Mesenchymal stem cell (in vitro differentiated cells and primary cell): ENCODE measurements around the gene RBM4.
A peak's percentile ranks its signal among the peaks of the same experiment; 100 is the strongest.

Source experiments
- DNase-seq: peaks from one replicate; pipeline ENCODE4 v3.0.0-alpha.2; 2013
- H2AFZ ChIP-seq: one replicate; pipeline ENCODE4 v1.6.1; 2013; ENCODE audit warnings: low read depth, mild to moderate bottlenecking, control low read depth, inconsistent platforms, low read length, moderate library complexity
- H2AK5ac ChIP-seq: 2 replicates; pipeline ENCODE4 v1.6.1; 2013; ENCODE audit warnings: low read length, moderate library complexity, mild to moderate bottlenecking, inconsistent platforms; ENCODE audit not compliant: severe bottlenecking
- H2BK120ac ChIP-seq: one replicate; pipeline ENCODE4 v1.6.1; 2013; ENCODE audit warnings: low read depth, mild to moderate bottlenecking, inconsistent platforms, low read length, moderate library complexity
- H2BK12ac ChIP-seq, 2 experiments: one replicate each; pipeline ENCODE4 v1.6.1; 2013; ENCODE audit warnings: inconsistent platforms in 2 of 2, low read length in 2 of 2, mild to moderate bottlenecking in 2 of 2, moderate library complexity in 2 of 2, control low read depth in 1 of 2
- H2BK15ac ChIP-seq: one replicate; pipeline ENCODE4 v1.6.1; 2013; ENCODE audit warnings: mild to moderate bottlenecking, low read depth, inconsistent platforms; ENCODE audit not compliant: poor library complexity, severe bottlenecking
- H2BK5ac ChIP-seq: 2 replicates; pipeline ENCODE4 v1.6.1; 2013; ENCODE audit warnings: low read depth, mild to moderate bottlenecking, low read length, control low read depth, inconsistent platforms; ENCODE audit not compliant: poor library complexity, severe bottlenecking
- H3K14ac ChIP-seq, 2 experiments: one replicate each; pipeline ENCODE4 v1.6.1; 2013; ENCODE audit warnings: inconsistent platforms in 2 of 2, low read length in 2 of 2, control low read depth in 1 of 2, mild to moderate bottlenecking in 1 of 2, moderate library complexity in 1 of 2
- H3K18ac ChIP-seq, 2 experiments: one replicate each; pipeline ENCODE4 v1.6.1; 2013; ENCODE audit warnings: inconsistent platforms in 2 of 2, low read length in 2 of 2, control low read depth in 1 of 2, low read depth in 1 of 2, mild to moderate bottlenecking in 1 of 2
- H3K23ac ChIP-seq, 2 experiments: one replicate each; pipeline ENCODE4 v1.6.1; 2013; ENCODE audit warnings: inconsistent platforms in 2 of 2, low read length in 2 of 2, mild to moderate bottlenecking in 2 of 2, moderate library complexity in 2 of 2, control low read depth in 1 of 2
- H3K27ac ChIP-seq: 2 replicates; pipeline ENCODE4 v1.5.1; 2013; ENCODE audit warnings: mild to moderate bottlenecking, moderate library complexity, low read length, control low read depth, inconsistent platforms; ENCODE audit not compliant: poor library complexity, severe bottlenecking
- H3K27me3 ChIP-seq, 2 experiments: 2 replicates each; pipeline versions ENCODE4 v1.6.1 to v1.7.0; 2013; ENCODE audit warnings: low read length in 2 of 2, mild to moderate bottlenecking in 2 of 2, moderate library complexity in 2 of 2, control low read depth in 1 of 2, inconsistent platforms in 1 of 2; ENCODE audit not compliant: control insufficient read depth in 1 of 2, insufficient read depth in 1 of 2
- H3K36me3 ChIP-seq, 2 experiments: 2 replicates each; pipeline versions ENCODE4 v1.6.1 to v1.7.0; 2013; ENCODE audit warnings: low read length in 2 of 2, control low read depth in 1 of 2, inconsistent platforms in 1 of 2, low read depth in 1 of 2, mild to moderate bottlenecking in 1 of 2; ENCODE audit not compliant: insufficient read depth in 2 of 2, control insufficient read depth in 1 of 2
- H3K4ac ChIP-seq, 2 experiments: one replicate each; pipeline ENCODE4 v1.6.1; 2013; ENCODE audit warnings: inconsistent platforms in 2 of 2, low read length in 2 of 2, mild to moderate bottlenecking in 2 of 2, moderate library complexity in 2 of 2, control low read depth in 1 of 2, low read depth in 1 of 2
- H3K4me1 ChIP-seq: 2 replicates; pipeline ENCODE4 v1.6.1; 2013; ENCODE audit warnings: low read depth, low read length, control low read depth; ENCODE audit not compliant: control insufficient read depth, insufficient read depth
- H3K4me2 ChIP-seq: 2 replicates; pipeline ENCODE4 v1.6.1; 2013; ENCODE audit warnings: low read length, mild to moderate bottlenecking, inconsistent platforms; ENCODE audit not compliant: poor library complexity, severe bottlenecking
- H3K4me3 ChIP-seq, 2 experiments: 2 replicates each; pipeline versions ENCODE4 v1.5.1 to v1.7.0; 2013; ENCODE audit warnings: low read length in 2 of 2, mild to moderate bottlenecking in 2 of 2, control low read depth in 1 of 2, low read depth in 1 of 2; ENCODE audit not compliant: insufficient read depth in 1 of 2
- H3K79me1 ChIP-seq: replicated peaks from 2 replicates; pipeline ENCODE4 v1.6.1; 2013; ENCODE audit warnings: mild to moderate bottlenecking, control low read depth, low read length, inconsistent platforms; ENCODE audit not compliant: poor library complexity, severe bottlenecking
- H3K9ac ChIP-seq: 2 replicates; pipeline ENCODE4 v1.7.0; 2013; ENCODE audit warnings: mild to moderate bottlenecking, low read length, moderate library complexity
- H3K9me3 ChIP-seq: 2 replicates; pipeline ENCODE4 v1.7.0; 2013; ENCODE audit warnings: mild to moderate bottlenecking, low read length; ENCODE audit not compliant: control insufficient read depth
- H4K8ac ChIP-seq: one replicate; pipeline ENCODE4 v1.6.1; 2013; ENCODE audit warnings: inconsistent platforms, mild to moderate bottlenecking, low read length, moderate library complexity
- H4K91ac ChIP-seq: one replicate; pipeline ENCODE4 v1.6.1; 2013; ENCODE audit warnings: mild to moderate bottlenecking, low read length, inconsistent platforms
- WGBS: methylation state at CpG from one replicate; pipeline ENCODE4 v1.1.7; 2013; ENCODE audit warnings: mixed read lengths; 5-methylcytosine and 5-hydroxymethylcytosine counted together

The RBM4 gene

GRCh38 chr11:66665369-66665768 is 26.9 kb downstream of the RBM4 start:
- Histone ChIP-seq H3K27me3 (no peaks in the 10 kb centered on the region), H3K14ac (no peak overlapping the region), H3K9me3 (no peaks in the 10 kb centered on the region), H2AFZ (no peak overlapping the region), H3K9ac (no peak overlapping the region), H3K4me2 (no peak overlapping the region), H4K8ac (no peak overlapping the region), H3K23ac (no peak overlapping the region), H3K18ac (no peak overlapping the region), H3K36me3 (peaks cover 34 to 80% of the 10 kb centered on the region in 2 experiments), H3K27ac (no peak overlapping the region), H3K4ac (no peak overlapping the region), H3K79me1 (peaks cover 25% of the 10 kb centered on the region), H2AK5ac (no peak overlapping the region), H2BK12ac (no peak overlapping the region), H2BK15ac (no peak overlapping the region), H2BK120ac (no peak overlapping the region), H3K4me1 (no peaks in the 10 kb centered on the region), H3K4me3 (no peak overlapping the region), H2BK5ac (no peak overlapping the region), H4K91ac (no peak overlapping the region)
- no peak for DNase-seq
- WGBS: 97% methylated on average over 7 of the region's 11 CpGs

GRCh38 chr11:66670816-66671215 is 32.3 kb downstream of the RBM4 start:
- Histone ChIP-seq H4K8ac (no peak overlapping the region), H2BK15ac (no peak overlapping the region), H4K91ac (no peak overlapping the region), H3K4me3 (no peak overlapping the region), H3K36me3 (peaks cover 14 to 61% of the 10 kb centered on the region in 2 experiments), H3K9me3 (no peaks in the 10 kb centered on the region), H3K27ac (no peak overlapping the region), H2AK5ac (no peak overlapping the region), H2AFZ (no peak overlapping the region), H3K14ac (no peak overlapping the region), H3K4me2 (no peak overlapping the region), H2BK12ac (no peak overlapping the region), H3K23ac (no peak overlapping the region), H3K4ac (no peak overlapping the region), H3K18ac (no peak overlapping the region), H3K79me1 (peaks cover 23% of the 10 kb centered on the region), H2BK5ac (no peak overlapping the region), H3K27me3 (no peaks in the 10 kb centered on the region), H3K9ac (no peak overlapping the region), H3K4me1 (peaks cover 2% of the 10 kb centered on the region), H2BK120ac (no peak overlapping the region)
- no peak for DNase-seq
- 91% methylated on average over 5 of the region's 5 CpGs for WGBS

- H2AFZ ChIP-seq: no peak overlapping the region
- peaks cover 7% of the 10 kb centered on the region for H3K4me1 ChIP-seq
- no peaks in the 10 kb centered on the region for H3K9me3 ChIP-seq
- H2AK5ac ChIP-seq: no peak overlapping the region
- H2BK120ac ChIP-seq: no peak overlapping the region
- H3K79me1 ChIP-seq: peaks cover 11% of the 10 kb centered on the region
- H2BK5ac ChIP-seq: no peak overlapping the region
- no peak overlapping the region for H3K4me2 ChIP-seq
- DNase-seq: no peak
- 100% methylated on average over 1 of the region's 2 CpGs for WGBS
- H3K27ac ChIP-seq: no peak overlapping the region
- H4K91ac ChIP-seq: no peak overlapping the region
- no peaks in the 10 kb centered on the region for H3K27me3 ChIP-seq
- H3K4me3 ChIP-seq: no peak overlapping the region
- no peak overlapping the region for H3K9ac ChIP-seq
- H3K36me3 ChIP-seq: peaks cover 8 to 30% of the 10 kb centered on the region in 2 experiments
- no peak overlapping the region for H4K8ac ChIP-seq
- no peak overlapping the region for H3K23ac ChIP-seq
- H2BK12ac ChIP-seq: no peak overlapping the region
- H3K4ac ChIP-seq: no peak overlapping the region
- H3K14ac ChIP-seq: no peak overlapping the region
- H2BK15ac ChIP-seq: no peak overlapping the region
- H3K18ac ChIP-seq: no peak overlapping the region
Measured at GRCh38 chr11:66674964-66675602, 36.6 kb downstream of the RBM4 start.

GRCh38 chr11:66676282-66676919 is 37.9 kb downstream of the RBM4 start:
- no peak overlapping the region for H3K4ac ChIP-seq
- H2BK15ac ChIP-seq: no peak overlapping the region
- peaks cover 5 to 19% of the 10 kb centered on the region in 2 experiments for H3K36me3 ChIP-seq
- no peak overlapping the region for H3K27ac ChIP-seq
- H2BK120ac ChIP-seq: no peak overlapping the region
- H3K18ac ChIP-seq: no peak overlapping the region
- H3K9me3 ChIP-seq: no peaks in the 10 kb centered on the region
- no peak for DNase-seq
- peak overlapping the region; percentile 3 for H3K4me2 ChIP-seq
- H2AK5ac ChIP-seq: no peak overlapping the region
- peaks cover 2% of the 10 kb centered on the region for H3K79me1 ChIP-seq
- no peak overlapping the region for H4K91ac ChIP-seq
- H2AFZ ChIP-seq: no peak overlapping the region
- 93% methylated on average over 16 of the region's 16 CpGs for WGBS
- no peak overlapping the region for H2BK5ac ChIP-seq
- H3K9ac ChIP-seq: peak overlapping the region; percentile 99
- peak overlapping the region in 1 of 2 experiments; percentile 82 for H3K4me3 ChIP-seq
- H3K4me1 ChIP-seq: peaks cover 7% of the 10 kb centered on the region
- H4K8ac ChIP-seq: no peak overlapping the region
- H3K27me3 ChIP-seq: no peaks in the 10 kb centered on the region
- no peak overlapping the region for H2BK12ac ChIP-seq
- no peak overlapping the region for H3K23ac ChIP-seq
- no peak overlapping the region for H3K14ac ChIP-seq
